CD4-positive, alpha-beta T cell (primary cell): ENCODE results near the gene MYCBP. TPM values are rescaled to one million over a fixed set of nuclear protein-coding genes. Genes with fewer than 3 reads are reported as not detected.

Experiments
- ATAC-seq: fragments of 200-7000 bp; cut with Tn5 transposase; one replicate; pipeline ENCODE4 v1.10.0; 2022; ENCODE audit warnings: mild to moderate bottlenecking; ENCODE audit not compliant: poor library complexity
- CTCF ChIA-PET: fragments of 350-600 bp; sonication (Branson Sonifier 250); formaldehyde crosslinking; loops from one replicate; lab custom pipeline; 2021; ENCODE audit warnings: antibody characterized with exemption, inconsistent platforms; lab: Charles Lee
- POLR2A ChIA-PET: fragments of 350-600 bp; sonication (Branson Sonifier 250); formaldehyde crosslinking; loops from one replicate; lab custom pipeline; 2021; ENCODE audit warnings: antibody characterized with exemption, inconsistent platforms; lab: Charles Lee
- DNase-seq, 14 experiments: peaks; one replicate each; pipeline ENCODE4 v3.0.0-alpha.2; 2013 to 2020; ENCODE audit warnings: mixed read lengths in 2 of 14
- H3K27ac ChIP-seq, 2 donors: one replicate each; pipeline versions ENCODE4 v1.5.1 to v1.7.0; 2013; ENCODE audit warnings: low read length in 2 of 2, low read depth in 1 of 2, mild to moderate bottlenecking in 1 of 2
- H3K27me3 ChIP-seq, 2 experiments: 1 replicate in 1 of 2; 2 replicates in 1 of 2; pipeline versions ENCODE4 v1.6.1 to v1.7.0; 2013; ENCODE audit warnings: low read length in 2 of 2, control low read depth in 1 of 2, mild to moderate bottlenecking in 1 of 2, moderate library complexity in 1 of 2; ENCODE audit not compliant: insufficient read depth in 2 of 2, control insufficient read depth in 1 of 2
- H3K36me3 ChIP-seq: one replicate; pipeline ENCODE4 v1.6.1; 2013; ENCODE audit warnings: low read length, control low read depth; ENCODE audit not compliant: insufficient read depth
- H3K4me1 ChIP-seq: one replicate; pipeline ENCODE4 v1.6.1; 2013; ENCODE audit warnings: low read length, control low read depth; ENCODE audit not compliant: insufficient read depth
- H3K4me3 ChIP-seq: one replicate; pipeline ENCODE4 v1.5.1; 2013; ENCODE audit warnings: mild to moderate bottlenecking, low read length, moderate library complexity
- H3K9me3 ChIP-seq, 2 experiments: 1 replicate in 1 of 2; 2 replicates in 1 of 2; pipeline versions ENCODE4 v1.6.1 to v1.7.0; 2013; ENCODE audit warnings: low read length in 2 of 2, mild to moderate bottlenecking in 2 of 2, control low read depth in 1 of 2, moderate library complexity in 1 of 2; ENCODE audit not compliant: control insufficient read depth in 1 of 2, insufficient read depth in 1 of 2
- H3K27ac Mint-ChIP-seq: one replicate; pipeline ENCODE4 v1.8.0; 2020; ENCODE audit warnings: mixed read lengths
- H3K27me3 Mint-ChIP-seq: one replicate; pipeline ENCODE4 v1.8.0; 2021; ENCODE audit warnings: mixed read lengths
- H3K36me3 Mint-ChIP-seq: one replicate; pipeline ENCODE4 v1.8.0; 2021; ENCODE audit warnings: low read depth, mixed read lengths
- H3K4me1 Mint-ChIP-seq: one replicate; pipeline ENCODE4 v1.8.0; 2021; ENCODE audit warnings: low read depth, mixed read lengths
- H3K4me3 Mint-ChIP-seq: one replicate; pipeline ENCODE4 v1.8.0; 2020; ENCODE audit warnings: mild to moderate bottlenecking, mixed read lengths
- H3K9me3 Mint-ChIP-seq: one replicate; pipeline ENCODE4 v1.8.0; 2020; ENCODE audit warnings: mixed read lengths
- CTCF ChIP-seq: fragments of 200-600 bp; IDR thresholded peaks from one replicate; pipeline ENCODE4 v1.8.0; 2022; ENCODE audit warnings: antibody characterized with exemption, mild to moderate bottlenecking
- intact Hi-C, 2 experiments: fragments of 100-400 bp; cut with DNase I in 1 of 2; cut with micrococcal nuclease in 1 of 2; formaldehyde crosslinking; loops; one replicate each; pipeline versions ENCODE4 v1.15.1 to v1.9.0; 2023 to 2025; cut with DNase I, micrococcal nuclease
- total RNA-seq, 174 experiments: library from RNA in 2 of 174; stranded (reverse) in 2 of 174; gene quantifications; one replicate each; pipeline ENCODE4 v1.2.3 and lab custom pipeline; 2021 to 2026

The MYCBP gene
- total RNA-seq, 2 experiments from 2014 or later: 1.5 to 2.2 TPM

GRCh38 chr1:38831731-38832369 lies 41.3 kb downstream of the MYCBP start:
- Mint-ChIP-seq H3K4me1 (peaks cover 7% of the 10 kb centered on the region), H3K4me3 (no peak overlapping the region), H3K27me3 (peaks cover 31% of the 10 kb centered on the region), H3K9me3 (no peaks in the 10 kb centered on the region), H3K36me3 (peaks cover 4% of the 10 kb centered on the region), H3K27ac (no peak overlapping the region)
- ChIA-PET POLR2A (no interaction called here), CTCF (no interaction called here)
- Histone ChIP-seq H3K27ac (no peak overlapping the region), H3K36me3 (no peaks in the 10 kb centered on the region), H3K27me3 (peaks cover 0 to 5% of the 10 kb centered on the region in 2 experiments), H3K4me3 (no peak overlapping the region), H3K4me1 (no peaks in the 10 kb centered on the region), H3K9me3 (no peaks in the 10 kb centered on the region)
- ATAC-seq (no peak), DNase-seq (no peak)
- intact Hi-C loops: loop anchor here in 1 of 2 experiments (10.0 kb wide), 1 partner anchor 1137 kb away; the partner anchor contains the start of gene CDCA8
- TF ChIP-seq CTCF: no peak

GRCh38 chr1:38829368-38829767 lies 43.8 kb downstream of the MYCBP start:
- Histone ChIP-seq H3K36me3 (no peaks in the 10 kb centered on the region), H3K27ac (no peak overlapping the region), H3K27me3 (peaks cover 6 to 7% of the 10 kb centered on the region in 2 experiments), H3K4me3 (no peak overlapping the region), H3K9me3 (no peaks in the 10 kb centered on the region), H3K4me1 (no peaks in the 10 kb centered on the region)
- POLR2A ChIA-PET: no interaction called here
- Mint-ChIP-seq H3K4me3 (no peak overlapping the region), H3K4me1 (no peaks in the 10 kb centered on the region), H3K36me3 (no peaks in the 10 kb centered on the region), H3K27me3 (peaks cover 50% of the 10 kb centered on the region), H3K27ac (no peak overlapping the region), H3K9me3 (no peaks in the 10 kb centered on the region)
- DNase-seq (no peak), ATAC-seq (no peak)
- intact Hi-C loops: no loop called here
- CTCF ChIA-PET: no interaction called here
- TF ChIP-seq CTCF: no peak

- no peaks in the 10 kb centered on the region for H3K9me3 Mint-ChIP-seq
- peaks cover 60% of the 10 kb centered on the region for H3K27me3 Mint-ChIP-seq
Observed at GRCh38 chr1:38827318-38827717, 45.8 kb downstream of the MYCBP start.

More at GRCh38 chr1:38827318-38827717, 45.8 kb downstream of the MYCBP start:
- Histone ChIP-seq H3K27ac (no peak overlapping the region), H3K9me3 (no peaks in the 10 kb centered on the region), H3K4me3 (no peak overlapping the region), H3K4me1 (no peaks in the 10 kb centered on the region), H3K36me3 (no peaks in the 10 kb centered on the region), H3K27me3 (peaks cover 10 to 19% of the 10 kb centered on the region in 2 experiments)
- Mint-ChIP-seq H3K36me3 (no peaks in the 10 kb centered on the region), H3K4me1 (no peaks in the 10 kb centered on the region), H3K27ac (no peak overlapping the region), H3K4me3 (no peak overlapping the region)
- intact Hi-C loops: no loop called here
- ATAC-seq: no peak
- ChIA-PET CTCF (no interaction called here), POLR2A (no interaction called here)
- no peak for TF ChIP-seq CTCF
- DNase-seq: no peak
